Measurements from ENCODE around the gene ZNF439. TPM values are rescaled to one million over a fixed set of nuclear protein-coding genes. Genes with fewer than 3 reads are reported as not detected.
"Not testable (repeated sequence)": the region's sequence is repeated elsewhere in the genome, so short reads cannot be mapped to it uniquely, and the experiment has no call there.

ZNF439 gene
- total and polyA plus RNA-seq, 8 donors, result 7.6 to 20.8 (median 19.2) TPM

DNA sequence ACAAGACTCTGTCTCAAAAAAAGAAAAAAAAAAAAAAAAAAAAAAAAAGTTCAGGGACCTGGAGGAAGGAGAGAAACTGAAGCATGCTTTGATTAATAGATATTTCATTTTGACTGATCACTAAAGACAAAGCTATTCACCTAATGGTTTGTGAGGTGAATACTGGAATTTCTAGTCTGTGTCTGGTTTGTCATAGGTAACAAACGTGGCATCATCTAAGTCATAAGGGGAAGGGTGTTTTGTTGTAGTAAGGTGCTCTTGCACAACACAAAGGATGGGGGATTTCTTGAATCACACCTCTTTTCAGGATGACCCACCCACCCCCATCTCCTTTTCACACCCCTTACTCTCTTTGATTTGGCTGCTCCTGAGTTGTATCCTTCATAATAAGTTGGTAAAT is 25.2 kb downstream of the ZNF439 start:
- intact Hi-C loops (cut with DNase I), result no loop called here
- TF ChIP-seq, protein P1, sequence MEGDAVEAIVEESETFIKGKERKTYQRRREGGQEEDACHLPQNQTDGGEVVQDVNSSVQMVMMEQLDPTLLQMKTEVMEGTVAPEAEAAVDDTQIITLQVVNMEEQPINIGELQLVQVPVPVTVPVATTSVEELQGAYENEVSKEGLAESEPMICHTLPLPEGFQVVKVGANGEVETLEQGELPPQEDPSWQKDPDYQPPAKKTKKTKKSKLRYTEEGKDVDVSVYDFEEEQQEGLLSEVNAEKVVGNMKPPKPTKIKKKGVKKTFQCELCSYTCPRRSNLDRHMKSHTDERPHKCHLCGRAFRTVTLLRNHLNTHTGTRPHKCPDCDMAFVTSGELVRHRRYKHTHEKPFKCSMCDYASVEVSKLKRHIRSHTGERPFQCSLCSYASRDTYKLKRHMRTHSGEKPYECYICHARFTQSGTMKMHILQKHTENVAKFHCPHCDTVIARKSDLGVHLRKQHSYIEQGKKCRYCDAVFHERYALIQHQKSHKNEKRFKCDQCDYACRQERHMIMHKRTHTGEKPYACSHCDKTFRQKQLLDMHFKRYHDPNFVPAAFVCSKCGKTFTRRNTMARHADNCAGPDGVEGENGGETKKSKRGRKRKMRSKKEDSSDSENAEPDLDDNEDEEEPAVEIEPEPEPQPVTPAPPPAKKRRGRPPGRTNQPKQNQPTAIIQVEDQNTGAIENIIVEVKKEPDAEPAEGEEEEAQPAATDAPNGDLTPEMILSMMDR (IDR thresholded peaks at IDR 0.05), result no peak
- peaks cover 6 to 38% of the 10 kb centered on the region in 2 donors for H3K9me3 ChIP-seq
- no peak for DNase-seq
- H3K4me3 ChIP-seq, result no peak overlapping the region
- no peak overlapping the region for H3K27ac ChIP-seq
- no peaks in the 10 kb centered on the region for H3K4me1 ChIP-seq
- peaks cover 0 to 10% of the 10 kb centered on the region in 2 donors for H3K36me3 ChIP-seq
- no peaks in the 10 kb centered on the region for H3K27me3 ChIP-seq
- ATAC-seq, result no peak

DNA sequence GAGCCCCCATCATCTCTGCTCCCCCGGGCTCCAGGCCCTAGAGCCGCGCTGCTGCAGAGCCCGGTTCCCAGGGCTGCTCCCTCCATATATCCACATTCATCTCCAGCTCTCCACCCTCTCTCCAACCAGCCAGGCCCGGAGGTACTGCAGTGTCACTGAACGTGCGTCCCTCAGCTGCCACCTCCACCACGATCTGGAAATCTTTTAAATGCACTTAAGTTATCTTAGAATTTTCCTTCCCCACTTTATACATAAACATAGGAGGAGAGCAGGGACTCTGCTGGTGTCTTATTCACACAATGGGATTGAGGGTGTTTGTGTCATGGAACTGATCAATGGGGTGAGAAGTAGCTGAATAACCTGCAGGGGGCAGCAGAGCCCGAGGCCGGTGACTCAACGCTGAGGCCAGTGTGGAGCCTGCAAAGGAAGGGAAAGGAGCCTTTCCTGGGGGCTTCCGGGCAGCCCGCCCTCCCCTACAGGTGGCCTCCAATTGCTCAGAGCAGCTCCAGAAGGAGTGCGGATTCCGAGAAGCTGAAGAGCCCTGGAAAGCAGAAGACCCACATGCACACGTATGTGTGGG is 31.3 kb downstream of the ZNF439 start:
- DNase-seq, result peak in 1 of 4 donors; percentile 79
- H3K4me1 ChIP-seq, H3K27me3 ChIP-seq, H3K9me3 ChIP-seq, H3K4me3 ChIP-seq, H3K36me3 ChIP-seq, H3K27ac ChIP-seq: not testable (repeated sequence)
- TF ChIP-seq, protein P1 (IDR thresholded peaks at IDR 0.05), result peak in 1 of 2 donors; percentile 41
- ATAC-seq, result peak; percentile 66
- intact Hi-C loops (cut with DNase I), result loop anchor here in 1 of 2 donors (5.0 kb wide), 1 partner anchor 108 kb away; no protein-coding TSS in a partner anchor

- Histone ChIP-seq H3K36me3 (no peaks in the 10 kb centered on the region), H3K4me1 (peaks cover 0 to 4% of the 10 kb centered on the region in 2 donors), H3K27ac (no peak overlapping the region), H3K27me3 (no peaks in the 10 kb centered on the region), H3K9me3 (no peaks in the 10 kb centered on the region), H3K4me3 (no peak overlapping the region)
- TF ChIP-seq, protein P1 (IDR thresholded peaks at IDR 0.05), result no peak
- intact Hi-C loops (cut with DNase I), result loop anchor here in 1 of 2 donors (5.0 kb wide), 1 partner anchor 107 kb away; no protein-coding TSS in a partner anchor
- DNase-seq (no peak), ATAC-seq (no peak)
Measured at GRCh38 chr19:11880598-11880997, 32.1 kb downstream of the ZNF439 start.

GRCh38 chr19:11881151-11881800 is 32.8 kb downstream of the ZNF439 start:
- H3K36me3 ChIP-seq, result no peaks in the 10 kb centered on the region
- TF ChIP-seq, protein P1 (IDR thresholded peaks at IDR 0.05), result peak; percentile 64 to 76
- peaks cover 0 to 4% of the 10 kb centered on the region in 2 donors for H3K4me1 ChIP-seq
- no peak overlapping the region for H3K27ac ChIP-seq
- no peaks in the 10 kb centered on the region for H3K9me3 ChIP-seq
- intact Hi-C loops (cut with DNase I), result loop anchor here in 1 of 2 donors (5.0 kb wide), 1 partner anchor 106 kb away; no protein-coding TSS in a partner anchor
- DNase-seq (peak in 2 of 4 donors; percentile 49 to 70), ATAC-seq (peak; percentile 95)
- no peaks in the 10 kb centered on the region for H3K27me3 ChIP-seq
- no peak overlapping the region for H3K4me3 ChIP-seq

- Histone ChIP-seq H3K9me3 (no peaks in the 10 kb centered on the region), H3K36me3 (no peaks in the 10 kb centered on the region), H3K27ac (no peak overlapping the region), H3K4me3 (no peak overlapping the region), H3K27me3 (no peaks in the 10 kb centered on the region), H3K4me1 (peaks cover 5 to 9% of the 10 kb centered on the region in 2 donors)
- TF ChIP-seq, protein P1 (IDR thresholded peaks at IDR 0.05), result no peak
- ATAC-seq, result no peak
- DNase-seq, result no peak
- intact Hi-C loops (cut with DNase I), result loop anchor here in 1 of 2 donors (5.0 kb wide), 1 partner anchor 105 kb away; no protein-coding TSS in a partner anchor
Measured at GRCh38 chr19:11882606-11883005, 34.1 kb downstream of the ZNF439 start.

Data from left lung (tissue), 10 donors.